Urinary bladder (tissue), 4 donors: Measurements from ENCODE around the gene PTPRD. TPM values are rescaled to one million over a fixed set of nuclear protein-coding genes. Genes with fewer than 3 reads are reported as not detected.

Experiments used
- DNase-seq: peaks from one replicate; pipeline ENCODE4 v3.0.0-alpha.2; 2015; ENCODE audit errors: extremely low spot score
- H3K27ac ChIP-seq: one replicate; pipeline ENCODE4 v1.5.1; 2013; ENCODE audit warnings: low read depth, mild to moderate bottlenecking, moderate library complexity
- H3K36me3 ChIP-seq: one replicate; pipeline ENCODE4 v1.6.1; 2013; ENCODE audit warnings: mild to moderate bottlenecking, moderate library complexity; ENCODE audit not compliant: insufficient read depth
- H3K4me1 ChIP-seq: one replicate; pipeline ENCODE4 v1.6.1; 2013; ENCODE audit warnings: mild to moderate bottlenecking, moderate library complexity; ENCODE audit not compliant: insufficient read depth
- H3K4me3 ChIP-seq: one replicate; pipeline ENCODE4 v1.5.1; 2013; ENCODE audit warnings: low read depth, low read length
- WGBS: extraction: QIAGEN DNeasy Blood & Tissue Kit; methylation state at CpG from one replicate; pipeline ENCODE4 v1.1.7; 2013; 5-methylcytosine and 5-hydroxymethylcytosine counted together
- polyA plus RNA-seq: library from polyadenylated mRNA; stranded (reverse); fragments of 200-250 nt; gene quantifications from one replicate; pipeline ENCODE4 v1.2.3, GENCODE V29; 2013
- total RNA-seq: library from RNA; depleted of rRNA; stranded (reverse); fragments of >200 nt; gene quantifications from one replicate; pipeline ENCODE4 v1.2.3, GENCODE V29; 2014
- donor health status: healthy with polysubstance abuse.
- donor health status: healthy.

PTPRD gene
- total and polyA plus RNA-seq, 2 donors = 7.3 to 210 TPM

GRCh38 chr9:9774471-9774870 lies 838.3 kb downstream of the PTPRD start:
- DNase-seq = no peak
- Histone ChIP-seq H3K36me3 (no peaks in the 10 kb centered on the region), H3K4me1 (no peaks in the 10 kb centered on the region), H3K4me3 (no peak overlapping the region), H3K27ac (no peak overlapping the region)
- 52% methylated on average over 2 of the region's 2 CpGs for WGBS

DNA sequence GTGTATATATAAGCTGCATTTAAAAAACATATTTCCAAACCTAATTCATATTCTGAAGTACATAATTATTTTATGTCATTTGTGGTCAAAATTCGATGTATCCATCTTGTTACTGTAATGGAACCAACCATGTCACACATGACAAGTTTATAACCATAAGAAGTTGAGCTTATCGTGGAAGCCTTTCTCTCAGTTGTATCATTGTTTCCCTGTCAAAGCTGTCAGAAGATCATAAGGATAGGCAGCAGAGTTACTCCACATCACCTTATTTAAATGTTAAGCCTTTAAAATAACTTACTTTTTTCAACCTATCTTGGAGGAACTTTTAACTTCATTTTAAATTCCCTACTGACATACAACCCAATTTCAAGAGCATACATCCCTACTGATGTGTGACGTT lies 841.5 kb downstream of the PTPRD start:
- no peak overlapping the region for H3K4me3 ChIP-seq
- no peak for DNase-seq
- WGBS = 89% methylated on average over 3 of the region's 3 CpGs
- H3K36me3 ChIP-seq = no peaks in the 10 kb centered on the region
- H3K4me1 ChIP-seq = no peaks in the 10 kb centered on the region
- no peak overlapping the region for H3K27ac ChIP-seq

GRCh38 chr9:9764821-9765220 lies 848.0 kb downstream of the PTPRD start:
- Histone ChIP-seq H3K4me1 (peaks cover 1% of the 10 kb centered on the region), H3K27ac (no peak overlapping the region), H3K36me3 (no peaks in the 10 kb centered on the region), H3K4me3 (no peak overlapping the region)
- DNase-seq = no peak
- WGBS = 34% methylated on average over 2 of the region's 2 CpGs

DNA sequence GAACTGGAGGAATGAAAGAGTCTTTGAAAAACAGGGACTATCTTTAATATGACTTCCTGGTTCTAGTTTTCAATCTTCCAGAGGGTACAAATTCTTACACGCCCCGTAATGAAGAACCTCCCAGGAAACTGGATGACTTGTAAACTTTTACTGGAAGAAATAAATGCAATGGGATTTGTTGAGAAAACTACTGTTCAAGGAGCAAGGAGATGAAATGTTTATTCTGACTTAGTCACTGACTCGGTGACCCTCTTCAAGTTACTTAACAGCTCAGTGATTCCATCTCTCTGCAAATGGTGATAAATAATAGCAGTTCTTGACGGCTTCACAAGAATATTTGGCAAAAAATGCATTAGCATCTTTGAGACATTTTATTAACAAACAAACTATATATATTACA lies 858.6 kb downstream of the PTPRD start:
- 58% methylated on average over 4 of the region's 4 CpGs for WGBS
- DNase-seq = no peak
- Histone ChIP-seq H3K36me3 (no peaks in the 10 kb centered on the region), H3K4me1 (no peaks in the 10 kb centered on the region), H3K27ac (no peak overlapping the region), H3K4me3 (no peak overlapping the region)

DNA sequence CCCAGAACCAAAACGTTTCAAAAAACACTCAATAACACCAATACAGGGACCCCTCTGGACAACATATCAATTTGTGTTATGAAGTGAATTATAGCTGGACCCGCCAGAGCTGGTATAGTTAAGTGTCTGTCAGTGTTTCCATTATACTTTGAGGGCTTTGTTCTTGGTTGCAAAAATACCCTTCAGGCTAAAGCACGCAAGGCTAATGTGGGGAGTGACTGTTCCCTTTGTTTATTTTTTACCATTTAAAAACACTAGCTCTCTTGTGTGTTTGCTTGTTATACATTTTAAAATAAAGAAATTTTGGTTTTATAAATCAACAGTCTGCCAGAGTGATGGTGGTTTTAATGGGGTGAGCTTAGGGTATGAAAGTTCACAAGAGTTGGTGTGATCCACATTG lies 859.5 kb downstream of the PTPRD start:
- Histone ChIP-seq H3K4me3 (no peak overlapping the region), H3K36me3 (no peaks in the 10 kb centered on the region), H3K4me1 (no peaks in the 10 kb centered on the region), H3K27ac (no peak overlapping the region)
- WGBS = 69% methylated on average over 3 of the region's 3 CpGs
- DNase-seq = no peak

GRCh38 chr9:9752722-9753121 lies 860.1 kb downstream of the PTPRD start:
- no peaks in the 10 kb centered on the region for H3K4me1 ChIP-seq
- 37% methylated on average over 2 of the region's 2 CpGs for WGBS
- DNase-seq = peak; percentile 6
- H3K4me3 ChIP-seq = no peak overlapping the region
- H3K27ac ChIP-seq = no peak overlapping the region
- H3K36me3 ChIP-seq = no peaks in the 10 kb centered on the region

GRCh38 chr9:9751996-9752395 lies 860.8 kb downstream of the PTPRD start:
- Histone ChIP-seq H3K4me3 (no peak overlapping the region), H3K36me3 (no peaks in the 10 kb centered on the region), H3K4me1 (no peaks in the 10 kb centered on the region), H3K27ac (no peak overlapping the region)
- DNase-seq = no peak
- WGBS = 76% methylated on average over 4 of the region's 4 CpGs

DNA sequence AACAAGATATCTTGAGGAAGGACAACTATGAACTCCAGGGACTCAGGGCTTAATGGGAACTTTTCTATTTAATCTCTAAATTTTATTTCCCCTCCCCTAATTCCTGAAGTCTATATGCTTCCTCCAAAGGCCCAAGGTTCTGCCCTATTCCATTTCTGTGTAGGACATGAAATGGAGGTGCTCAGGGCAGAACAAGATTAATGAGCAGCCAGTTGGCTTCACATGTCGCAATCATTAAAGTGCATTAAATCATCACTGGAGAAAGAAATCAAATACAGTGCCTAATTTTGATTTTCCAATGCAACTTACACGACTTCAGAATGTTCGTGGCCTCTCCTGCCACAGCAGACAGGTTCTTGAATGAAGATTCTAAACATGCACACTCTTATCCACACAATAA lies 862.1 kb downstream of the PTPRD start:
- no peaks in the 10 kb centered on the region for H3K4me1 ChIP-seq
- 89% methylated on average over 3 of the region's 3 CpGs for WGBS

DNA sequence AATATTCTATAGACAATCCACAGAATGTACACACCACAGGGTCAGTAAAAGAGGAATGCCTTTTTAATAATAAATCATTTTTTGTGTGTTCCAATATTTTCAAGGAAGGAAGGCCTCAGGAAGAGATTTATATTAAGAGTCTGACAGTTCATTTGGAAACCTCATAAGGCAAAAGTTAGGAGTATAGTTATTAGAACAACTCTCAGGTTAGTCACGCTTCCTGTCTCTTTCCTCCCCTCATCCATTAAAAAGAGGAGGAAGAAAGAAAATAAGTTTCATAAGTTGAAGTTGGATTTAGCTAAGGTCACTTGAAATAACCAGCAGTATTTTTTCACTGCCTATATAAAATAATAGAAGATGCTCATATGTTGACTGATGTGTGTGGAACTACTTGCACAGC lies 863.2 kb downstream of the PTPRD start:
- WGBS = 90% methylated on average over 1 of the region's 1 CpG
- no peak for DNase-seq
- Histone ChIP-seq H3K4me1 (no peaks in the 10 kb centered on the region), H3K27ac (no peak overlapping the region), H3K4me3 (no peak overlapping the region), H3K36me3 (no peaks in the 10 kb centered on the region)

More for the DNA sequence above, 862.1 kb downstream of the PTPRD start:
- H3K36me3 ChIP-seq = no peaks in the 10 kb centered on the region
- H3K4me3 ChIP-seq = no peak overlapping the region
- DNase-seq = no peak
- no peak overlapping the region for H3K27ac ChIP-seq

- Histone ChIP-seq H3K4me3 (no peak overlapping the region), H3K4me1 (no peaks in the 10 kb centered on the region), H3K27ac (no peak overlapping the region), H3K36me3 (no peaks in the 10 kb centered on the region)
- no peak for DNase-seq
- WGBS = 31% methylated on average over 4 of the region's 4 CpGs
Measured at GRCh38 chr9:9747787-9748186, 865.0 kb downstream of the PTPRD start.

DNA sequence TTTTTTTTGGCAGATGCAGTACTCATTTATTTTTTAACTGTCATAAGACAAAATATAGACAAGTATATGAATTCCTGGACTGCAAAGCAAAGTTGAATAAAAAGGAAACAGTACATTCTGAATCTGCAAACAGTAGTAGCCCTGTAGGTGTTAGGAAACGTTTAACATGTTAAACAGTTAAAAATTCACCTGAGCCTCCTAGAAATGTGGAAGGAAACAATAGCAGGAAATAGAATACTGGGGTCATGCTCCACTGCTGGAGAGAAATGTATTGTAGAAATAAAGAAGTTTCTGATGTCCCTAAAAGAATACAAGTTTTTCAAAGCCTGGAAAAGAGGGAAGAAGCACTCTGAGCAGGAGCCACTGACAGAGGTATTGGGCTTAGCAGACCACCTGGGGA lies 866.0 kb downstream of the PTPRD start:
- Histone ChIP-seq H3K4me1 (no peaks in the 10 kb centered on the region), H3K4me3 (no peak overlapping the region), H3K27ac (no peak overlapping the region), H3K36me3 (no peaks in the 10 kb centered on the region)
- whole genome bisulfite sequencing = 49% methylated on average over 1 of the region's 1 CpG
- DNase-seq = no peak

DNA sequence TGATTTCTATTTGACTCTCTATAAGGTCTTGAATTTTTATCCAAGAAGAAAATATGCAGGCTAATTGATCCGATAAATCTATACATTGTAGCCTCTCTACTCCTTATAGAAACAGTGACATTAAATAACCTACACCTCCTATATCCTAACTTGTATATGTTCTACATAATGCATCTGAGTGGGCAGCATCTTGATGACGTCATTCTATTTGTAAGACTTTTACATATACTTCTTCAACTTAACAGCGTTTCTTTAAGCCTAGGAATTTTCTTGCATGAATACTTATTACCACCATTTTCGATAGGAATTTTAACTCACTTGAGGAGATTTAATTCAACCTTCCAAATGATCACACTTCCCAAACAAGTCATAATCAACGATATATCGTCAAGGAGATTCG lies 869.0 kb downstream of the PTPRD start:
- Histone ChIP-seq H3K27ac (no peak overlapping the region), H3K36me3 (no peaks in the 10 kb centered on the region), H3K4me1 (no peaks in the 10 kb centered on the region), H3K4me3 (no peak overlapping the region)
- 67% methylated on average over 7 of the region's 7 CpGs for WGBS
- DNase-seq = no peak

- no peak for DNase-seq
- H3K4me3 ChIP-seq = no peak overlapping the region
- no peaks in the 10 kb centered on the region for H3K36me3 ChIP-seq
- WGBS = 51% methylated on average over 3 of the region's 3 CpGs
- H3K27ac ChIP-seq = no peak overlapping the region
- H3K4me1 ChIP-seq = no peaks in the 10 kb centered on the region
Measured at GRCh38 chr9:9730174-9730573, 882.6 kb downstream of the PTPRD start.

DNA sequence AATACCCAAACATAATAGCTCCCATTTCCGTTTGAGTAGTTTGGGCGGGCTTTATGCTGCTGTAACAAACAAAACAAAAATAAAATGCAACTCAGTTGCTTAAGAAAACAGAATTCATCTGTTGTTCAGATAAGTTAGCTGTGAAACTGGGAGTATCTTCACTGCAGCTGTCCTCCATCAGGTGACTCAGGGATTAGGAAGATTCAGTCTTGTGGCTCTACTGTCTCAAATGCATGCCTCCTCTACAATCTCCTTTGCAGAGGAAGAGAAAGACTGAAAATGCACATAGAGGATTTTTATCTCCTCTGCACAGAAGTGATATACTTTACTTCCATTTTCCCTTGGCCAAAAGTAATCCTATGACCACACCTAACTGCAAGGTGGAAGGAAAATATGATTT lies 883.7 kb downstream of the PTPRD start:
- Histone ChIP-seq H3K4me3 (no peak overlapping the region), H3K36me3 (no peaks in the 10 kb centered on the region), H3K4me1 (no peaks in the 10 kb centered on the region), H3K27ac (no peak overlapping the region)
- 71% methylated on average over 2 of the region's 2 CpGs for WGBS
- no peak for DNase-seq

DNA sequence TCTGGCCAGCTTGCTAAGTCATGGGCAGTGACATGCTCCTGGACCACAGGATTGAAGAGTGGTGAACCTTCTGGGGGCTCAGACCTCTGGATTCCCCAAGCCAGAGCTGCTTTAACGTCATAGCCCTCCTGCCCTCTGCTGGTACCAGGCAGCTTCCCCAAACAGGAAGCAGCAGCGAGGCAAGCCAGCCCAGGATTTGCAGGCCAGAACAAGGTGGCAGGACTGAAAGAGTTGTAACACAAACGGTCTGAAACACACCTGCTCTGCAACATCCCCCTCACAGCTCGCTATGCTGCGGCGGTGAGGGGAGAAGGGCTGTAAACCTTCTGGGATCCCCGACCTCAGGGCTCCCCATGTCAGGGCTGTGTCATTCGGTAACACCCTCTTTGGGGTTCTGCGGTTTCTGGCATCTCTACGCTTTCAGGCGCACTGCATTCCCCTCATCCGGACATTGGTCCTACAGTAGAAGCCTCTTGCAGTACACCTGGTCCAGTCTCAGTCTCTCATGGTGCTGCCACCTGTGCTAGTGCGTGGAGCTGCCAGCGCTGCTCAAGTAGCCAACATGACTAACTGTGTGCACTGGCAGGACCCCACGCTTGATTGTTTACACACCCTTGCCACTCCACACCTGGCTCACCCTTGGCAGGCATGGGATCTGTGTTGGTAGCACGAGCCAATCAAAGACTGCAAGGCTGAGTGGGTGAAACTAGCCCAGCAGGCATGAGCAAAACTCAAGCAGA lies 893.3 kb downstream of the PTPRD start:
- no peak overlapping the region for H3K27ac ChIP-seq
- H3K36me3 ChIP-seq = no peaks in the 10 kb centered on the region
- no peak overlapping the region for H3K4me3 ChIP-seq
- 86% methylated on average over 16 of the region's 16 CpGs for WGBS
- H3K4me1 ChIP-seq = no peaks in the 10 kb centered on the region
- DNase-seq = no peak
